Measurements from ENCODE around the gene HINT3. TPM values are rescaled to one million over a fixed set of nuclear protein-coding genes. Genes with fewer than 3 reads are reported as not detected.
A peak's percentile ranks its signal among the peaks of the same experiment; 100 is the strongest.
"Not testable (repeated sequence)": the region's sequence is repeated elsewhere in the genome, so short reads cannot be mapped to it uniquely, and the experiment has no call there.

Gene HINT3
- polyA plus RNA-seq (2012; ENCODE audit: low read depth, missing spikeins) = 5.9 TPM

DNA sequence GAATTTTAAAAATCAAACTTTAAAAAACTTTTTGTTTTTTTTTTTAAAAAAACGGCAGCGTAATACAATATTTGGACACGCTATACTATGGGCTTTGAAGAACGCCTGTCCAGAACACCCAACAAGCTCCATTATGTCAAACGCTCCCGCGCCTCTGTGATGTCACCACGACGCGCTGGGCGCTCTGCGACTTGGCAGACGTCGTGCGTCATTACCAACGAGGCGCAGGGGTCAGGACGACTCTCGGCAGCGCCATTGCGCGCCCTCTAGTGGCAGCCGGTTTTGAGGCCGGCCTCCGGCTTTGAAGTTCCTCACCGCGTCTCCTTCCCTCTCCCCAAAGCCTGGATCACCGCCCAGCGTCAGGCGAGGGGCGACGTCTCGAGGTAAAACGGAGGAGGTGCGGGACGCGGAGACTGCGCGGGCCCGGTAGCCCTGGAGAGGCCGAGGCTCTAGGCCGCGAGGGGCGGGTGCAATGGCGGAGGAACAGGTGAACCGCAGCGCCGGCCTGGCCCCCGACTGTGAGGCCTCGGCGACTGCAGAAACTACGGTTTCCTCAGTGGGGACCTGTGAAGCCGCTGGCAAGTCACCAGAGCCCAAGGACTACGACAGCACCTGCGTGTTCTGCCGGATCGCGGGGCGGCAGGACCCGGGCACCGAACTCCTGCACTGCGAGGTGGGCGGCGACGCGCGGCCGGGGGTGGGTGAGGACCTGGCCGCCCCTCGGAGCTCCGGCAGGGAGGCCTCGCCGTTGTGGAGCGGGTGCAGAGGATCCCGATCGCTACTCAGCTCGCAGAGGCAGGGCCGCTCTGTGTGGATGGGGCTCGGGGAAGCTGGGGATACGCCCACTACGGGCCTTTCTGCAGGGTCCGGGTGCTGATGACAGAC is at the start of gene HINT3:
HINT3 (plus strand) TSS at position 265 of the 885 bp plus-strand sequence; CDS start at position 473, 208 bp downstream.
- TF ChIP-seq PAX5 (IDR thresholded peaks at IDR 0.05; ENCODE audit: insufficient read depth, low read length, severe bottlenecking) (peak; percentile 40), TAF1 (IDR thresholded peaks at IDR 0.05; ENCODE audit: low read depth, low read length) (no peak), POU2F2 (IDR thresholded peaks at IDR 0.05; ENCODE audit: low read depth, low read length) (peak; percentile 52; the same call in 1 of the 2 replicates), POLR2A (IDR thresholded peaks at IDR 0.05; ENCODE audit: low read depth, low read length) (no peak), SPI1 (IDR thresholded peaks at IDR 0.05; ENCODE audit: low read depth, low read length) (peak; percentile 28; the same call in 1 of the 2 replicates), POLR2AphosphoS5 (IDR thresholded peaks at IDR 0.05; ENCODE audit: low read depth, low read length) (peak; percentile 56; the same call in 1 of the 2 replicates)
- DNase-seq (ENCODE audit: insufficient read length, low spot score) = peak; percentile 79

DNA sequence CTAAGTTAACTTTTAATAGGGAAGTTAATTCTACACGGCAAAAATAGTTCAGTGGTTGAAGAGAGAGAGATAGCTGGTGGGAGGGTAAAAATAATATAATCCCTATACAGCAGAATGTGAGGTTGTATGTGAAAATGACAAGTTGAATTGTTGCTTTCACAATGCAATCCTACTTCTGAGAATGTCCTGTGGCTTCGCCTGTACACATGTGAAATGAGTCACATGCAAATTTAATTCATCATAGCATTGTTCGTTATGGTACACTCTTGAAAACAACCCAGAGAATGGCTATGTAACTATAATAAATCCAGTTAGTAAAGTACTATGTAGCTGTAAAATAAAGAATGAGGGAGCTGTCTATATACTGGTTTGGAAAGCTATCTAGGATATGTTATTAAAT is 46.0 kb upstream of the HINT3 start:
- peak; percentile 92 for TF ChIP-seq POU2F2 (IDR thresholded peaks at IDR 0.05; ENCODE audit: low read depth, low read length)
- no peak for TF ChIP-seq SPI1 (IDR thresholded peaks at IDR 0.05; ENCODE audit: low read depth, low read length)
- TF ChIP-seq TAF1 (IDR thresholded peaks at IDR 0.05; ENCODE audit: low read depth, low read length) = no peak
- FAIRE-seq = peak; percentile 70
- no peak for DNase-seq (ENCODE audit: insufficient read length, low spot score)

More for the DNA sequence above, at the start of gene HINT3:
- peak; percentile 99 for FAIRE-seq

DNA sequence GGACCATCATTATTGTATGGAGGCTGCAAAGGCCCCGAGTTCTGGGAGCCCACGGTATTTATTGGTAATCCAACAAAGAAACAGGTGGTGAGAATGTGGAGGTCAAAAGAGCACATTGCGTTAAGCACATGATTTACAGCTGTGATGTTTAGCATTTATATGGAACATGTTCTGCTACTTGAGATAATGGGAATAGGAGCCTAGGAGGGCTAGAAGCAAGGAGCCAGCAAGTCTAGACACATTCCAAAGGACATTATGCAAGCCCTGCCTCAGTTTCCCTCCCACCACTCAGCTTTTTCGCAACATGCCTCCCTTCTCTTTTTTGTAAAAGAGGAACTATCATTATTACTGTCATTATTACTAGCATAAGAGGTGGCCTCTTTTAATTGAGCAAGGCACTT is 45.5 kb upstream of the HINT3 start:
- DNase-seq (ENCODE audit: insufficient read length, low spot score); FAIRE-seq: not testable (repeated sequence)

DNA sequence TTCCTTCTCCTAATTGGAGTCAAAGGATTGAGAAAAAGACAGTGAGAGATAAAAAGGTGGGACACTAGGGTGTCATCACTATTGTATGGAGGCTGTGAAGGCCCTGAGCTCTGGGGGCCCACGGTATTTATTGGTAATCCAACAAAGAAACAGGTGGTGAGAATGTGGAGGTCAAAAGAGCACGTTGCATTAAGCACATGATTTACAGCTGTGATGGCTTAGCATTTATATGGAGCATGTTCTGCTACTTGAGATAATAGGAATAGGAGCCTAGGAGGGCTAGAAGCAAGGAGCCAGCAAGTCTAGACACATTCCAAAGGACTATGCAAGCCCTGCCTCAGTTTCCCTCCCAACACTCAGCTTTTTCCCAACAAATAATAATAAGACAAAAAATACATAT is 44.1 kb upstream of the HINT3 start:
- not testable (repeated sequence) for DNase-seq (ENCODE audit: insufficient read length, low spot score); FAIRE-seq

DNA sequence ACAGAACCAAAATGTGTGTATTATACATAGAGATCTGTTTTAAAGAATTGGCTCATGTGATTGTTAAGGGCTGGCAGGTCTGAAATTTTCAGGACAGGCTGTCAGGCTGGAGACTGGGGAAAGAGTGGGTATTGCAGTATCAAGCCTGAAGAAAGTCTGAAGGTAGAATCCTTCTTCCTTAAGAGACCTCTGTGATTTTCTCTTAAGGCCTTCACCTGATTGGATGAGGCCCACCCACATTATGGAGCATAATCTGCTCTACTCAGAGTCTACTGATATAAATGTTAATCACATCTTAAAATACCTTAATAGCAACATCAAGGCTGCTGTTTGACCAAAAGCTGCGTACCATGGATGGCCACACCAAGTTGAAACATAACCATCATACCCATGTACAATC is 43.4 kb upstream of the HINT3 start:
- no peak for FAIRE-seq
- TF ChIP-seq SPI1 (IDR thresholded peaks at IDR 0.05; ENCODE audit: low read depth, low read length) (no peak), POU2F2 (IDR thresholded peaks at IDR 0.05; ENCODE audit: low read depth, low read length) (no peak), POLR2A (IDR thresholded peaks at IDR 0.05; ENCODE audit: low read depth, low read length) (no peak), POLR2AphosphoS5 (IDR thresholded peaks at IDR 0.05; ENCODE audit: low read depth, low read length) (no peak), TAF1 (IDR thresholded peaks at IDR 0.05; ENCODE audit: low read depth, low read length) (no peak), PAX5 (IDR thresholded peaks at IDR 0.05; ENCODE audit: insufficient read depth, low read length, severe bottlenecking) (no peak)
- DNase-seq (ENCODE audit: insufficient read length, low spot score) = no peak

DNA sequence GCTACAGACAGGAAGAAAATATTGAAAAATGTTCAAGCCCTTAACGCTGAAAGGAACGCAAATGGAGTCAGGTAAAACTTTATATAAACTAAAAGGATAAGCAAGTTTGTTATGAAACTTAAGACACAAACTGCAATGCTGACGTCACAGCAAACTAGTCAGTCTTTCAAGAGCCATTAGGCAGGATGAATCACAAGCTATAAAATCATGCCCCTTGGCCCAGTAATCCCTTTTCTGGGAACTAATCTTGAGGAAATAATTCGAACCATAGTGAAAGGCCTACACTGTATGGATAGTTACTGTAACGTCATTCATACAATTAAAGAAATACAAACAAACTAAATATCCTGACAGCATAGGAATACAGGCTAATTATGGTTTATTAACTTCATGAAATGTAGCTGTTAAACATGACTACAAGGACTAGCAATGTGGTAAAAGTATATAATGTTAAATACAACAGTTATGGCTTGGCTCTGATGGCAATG is 42.7 kb upstream of the HINT3 start:
- FAIRE-seq (no peak), DNase-seq (ENCODE audit: insufficient read length, low spot score) (no peak)
- TF ChIP-seq PAX5 (IDR thresholded peaks at IDR 0.05; ENCODE audit: insufficient read depth, low read length, severe bottlenecking) (no peak), POLR2AphosphoS5 (IDR thresholded peaks at IDR 0.05; ENCODE audit: low read depth, low read length) (no peak), POU2F2 (IDR thresholded peaks at IDR 0.05; ENCODE audit: low read depth, low read length) (no peak), TAF1 (IDR thresholded peaks at IDR 0.05; ENCODE audit: low read depth, low read length) (no peak), POLR2A (IDR thresholded peaks at IDR 0.05; ENCODE audit: low read depth, low read length) (no peak), SPI1 (IDR thresholded peaks at IDR 0.05; ENCODE audit: low read depth, low read length) (no peak)

DNA sequence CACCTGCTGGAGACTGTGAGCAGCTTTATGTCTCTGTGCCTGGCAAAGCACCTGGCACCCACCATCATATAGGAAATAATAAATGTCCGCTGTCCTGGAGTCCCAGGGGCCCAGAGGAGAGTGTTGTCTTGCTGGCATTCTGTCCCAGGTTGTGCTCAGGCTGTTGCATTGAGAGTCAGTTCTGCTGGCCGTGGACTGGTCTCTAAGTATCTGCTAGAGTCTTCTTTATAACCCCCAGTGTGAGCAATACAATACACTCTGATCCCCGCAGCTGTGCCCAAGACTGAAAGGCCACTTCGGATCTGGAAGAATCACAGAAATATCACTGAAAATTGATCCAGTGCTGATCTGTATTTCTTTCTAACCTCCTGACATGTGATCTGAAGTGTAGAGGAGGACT is 38.3 kb upstream of the HINT3 start:
- FAIRE-seq = no peak
- no peak for DNase-seq (ENCODE audit: insufficient read length, low spot score)
- TF ChIP-seq POLR2A (IDR thresholded peaks at IDR 0.05; ENCODE audit: low read depth, low read length) (no peak), POU2F2 (IDR thresholded peaks at IDR 0.05; ENCODE audit: low read depth, low read length) (no peak), SPI1 (IDR thresholded peaks at IDR 0.05; ENCODE audit: low read depth, low read length) (no peak), POLR2AphosphoS5 (IDR thresholded peaks at IDR 0.05; ENCODE audit: low read depth, low read length) (no peak), PAX5 (IDR thresholded peaks at IDR 0.05; ENCODE audit: insufficient read depth, low read length, severe bottlenecking) (no peak), TAF1 (IDR thresholded peaks at IDR 0.05; ENCODE audit: low read depth, low read length) (no peak)

DNA sequence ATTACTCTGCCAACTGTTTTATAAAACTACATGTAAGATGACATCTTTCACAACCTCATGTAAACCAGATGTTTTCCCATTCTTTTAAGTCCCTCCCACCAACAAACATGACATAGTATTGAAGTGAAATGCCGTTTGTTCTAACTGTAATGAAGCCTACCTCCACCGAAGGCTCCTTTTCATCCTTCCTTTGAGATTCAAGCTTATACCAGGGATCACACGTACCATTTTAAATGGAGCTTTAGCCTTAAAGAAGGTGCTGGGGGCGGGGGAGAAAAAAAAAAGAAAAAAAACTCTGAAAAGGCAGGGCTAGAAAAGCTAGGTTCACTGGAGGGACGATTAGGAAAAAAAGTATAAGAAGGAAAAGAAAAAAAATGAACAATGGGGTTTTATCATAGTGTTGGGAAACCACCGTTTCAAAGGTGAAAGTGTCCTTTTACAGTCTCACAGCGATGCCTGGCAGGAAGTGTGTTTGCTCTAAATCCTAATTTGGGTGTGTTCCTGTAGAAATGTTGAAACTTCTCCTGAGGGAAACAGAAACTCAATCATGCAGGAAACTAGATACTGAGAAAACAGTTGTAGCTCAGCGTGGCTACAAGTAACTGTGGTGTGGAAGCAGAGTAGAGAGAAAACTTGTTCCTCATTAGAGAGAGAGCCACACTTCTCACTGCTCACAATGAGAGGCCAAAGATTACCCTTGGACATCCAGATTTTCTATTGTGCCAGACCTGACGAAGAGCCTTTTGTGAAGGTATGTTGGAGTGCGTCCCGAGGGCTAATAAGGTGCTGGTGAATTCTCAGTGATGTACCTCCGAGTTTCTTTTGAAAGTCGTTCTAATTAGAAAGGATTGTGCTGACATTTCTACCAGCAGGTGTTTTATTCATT is 37.6 kb upstream of the HINT3 start:
- DNase-seq (ENCODE audit: insufficient read length, low spot score) (peak; percentile 17), FAIRE-seq (peak; percentile 99)
- TF ChIP-seq PAX5 (IDR thresholded peaks at IDR 0.05; ENCODE audit: insufficient read depth, low read length, severe bottlenecking) = no peak
- peak; percentile 69 for TF ChIP-seq POU2F2 (IDR thresholded peaks at IDR 0.05; ENCODE audit: low read depth, low read length)
- TF ChIP-seq SPI1 (IDR thresholded peaks at IDR 0.05; ENCODE audit: low read depth, low read length) = 0 out of 2 replicates have a peak, but pooled peaks have one; percentile 11
- TF ChIP-seq TAF1 (IDR thresholded peaks at IDR 0.05; ENCODE audit: low read depth, low read length) = peak; percentile 78; the same call in 1 of the 2 replicates
- TF ChIP-seq POLR2A (IDR thresholded peaks at IDR 0.05; ENCODE audit: low read depth, low read length) = peak; percentile 93
- TF ChIP-seq POLR2AphosphoS5 (IDR thresholded peaks at IDR 0.05; ENCODE audit: low read depth, low read length) = peak; percentile 94

DNA sequence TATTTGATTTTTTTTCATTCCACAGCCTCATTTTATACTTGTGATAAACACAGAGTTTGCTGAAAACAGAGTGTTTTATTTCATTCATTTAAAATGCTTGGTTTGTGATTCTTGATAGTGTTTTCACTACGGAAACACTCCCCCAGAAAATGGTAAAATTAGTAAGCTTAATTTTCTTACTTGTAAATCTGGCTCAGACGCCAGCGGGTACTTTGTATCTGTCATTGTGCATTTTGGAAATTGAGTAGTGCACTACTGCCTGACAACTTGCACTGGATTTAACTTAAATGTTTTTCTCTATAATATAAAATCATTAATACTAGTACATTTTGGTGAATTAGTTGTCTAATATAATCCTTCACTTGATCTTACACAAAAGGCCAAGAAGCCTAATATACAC is 37.0 kb upstream of the HINT3 start:
- FAIRE-seq = no peak
- TF ChIP-seq POLR2A (IDR thresholded peaks at IDR 0.05; ENCODE audit: low read depth, low read length) = no peak
- TF ChIP-seq PAX5 (IDR thresholded peaks at IDR 0.05; ENCODE audit: insufficient read depth, low read length, severe bottlenecking) = no peak
- TF ChIP-seq POU2F2 (IDR thresholded peaks at IDR 0.05; ENCODE audit: low read depth, low read length) = no peak
- no peak for TF ChIP-seq SPI1 (IDR thresholded peaks at IDR 0.05; ENCODE audit: low read depth, low read length)
- no peak for TF ChIP-seq TAF1 (IDR thresholded peaks at IDR 0.05; ENCODE audit: low read depth, low read length)
- TF ChIP-seq POLR2AphosphoS5 (IDR thresholded peaks at IDR 0.05; ENCODE audit: low read depth, low read length) = no peak
- DNase-seq (ENCODE audit: insufficient read length, low spot score) = no peak

Measured in GM12891 (cell line).